ENCODE data around the gene EVA1B.

GRCh38 chr1:36367066-36367465, 43.6 kb upstream of the EVA1B start:
- TF ChIP-seq POLR2A (IDR thresholded peaks at IDR 0.05) (no peak), CTCF (IDR thresholded peaks at IDR 0.05) (no peak)
